KG1 (cell line): ENCODE data around the gene DUSP8.

ENCODE experiments used
- DNase-seq: peaks from one replicate; lab custom pipeline; 2025; lab: John Stamatoyannopoulos, UW

The DUSP8 gene

DNA sequence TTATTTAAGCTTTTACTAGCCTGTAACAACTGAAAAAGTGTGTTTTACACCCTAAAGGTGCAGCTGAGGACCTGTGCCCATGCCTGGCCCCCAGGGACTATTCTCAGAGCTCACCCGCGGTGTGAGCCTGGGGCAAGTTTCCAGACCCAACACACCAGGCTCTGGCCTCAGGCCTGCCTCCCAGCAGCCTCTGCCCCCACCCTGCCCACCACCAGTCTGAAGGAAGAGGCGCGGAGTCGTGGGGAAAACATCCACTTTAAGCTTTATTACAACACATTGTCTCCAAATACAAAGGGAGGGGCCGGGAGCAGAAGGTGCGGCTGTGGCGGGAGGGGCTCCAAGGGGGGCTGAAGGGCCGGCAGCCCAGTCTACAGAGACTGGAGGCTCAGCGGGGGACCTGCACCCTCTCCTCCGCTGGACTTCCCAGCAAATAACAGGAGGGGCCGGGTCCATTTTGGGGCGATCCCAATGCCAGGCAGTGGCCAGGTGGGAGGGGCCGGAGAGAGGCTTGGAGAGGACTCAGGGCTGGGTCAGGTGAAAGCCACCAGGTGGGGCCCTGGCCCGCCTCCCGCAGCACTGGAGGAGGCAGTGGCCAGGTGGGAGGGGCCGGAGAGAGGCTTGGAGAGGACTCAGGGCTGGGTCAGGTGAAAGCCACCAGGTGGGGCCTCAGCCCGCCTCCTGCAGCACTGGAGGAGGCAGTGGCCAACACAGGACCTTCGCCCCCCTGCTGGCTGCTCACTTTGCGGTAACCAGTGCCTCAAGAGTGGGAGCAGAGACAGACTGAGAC, 18.1 kb downstream of the DUSP8 start:
- no peak for DNase-seq

DNA sequence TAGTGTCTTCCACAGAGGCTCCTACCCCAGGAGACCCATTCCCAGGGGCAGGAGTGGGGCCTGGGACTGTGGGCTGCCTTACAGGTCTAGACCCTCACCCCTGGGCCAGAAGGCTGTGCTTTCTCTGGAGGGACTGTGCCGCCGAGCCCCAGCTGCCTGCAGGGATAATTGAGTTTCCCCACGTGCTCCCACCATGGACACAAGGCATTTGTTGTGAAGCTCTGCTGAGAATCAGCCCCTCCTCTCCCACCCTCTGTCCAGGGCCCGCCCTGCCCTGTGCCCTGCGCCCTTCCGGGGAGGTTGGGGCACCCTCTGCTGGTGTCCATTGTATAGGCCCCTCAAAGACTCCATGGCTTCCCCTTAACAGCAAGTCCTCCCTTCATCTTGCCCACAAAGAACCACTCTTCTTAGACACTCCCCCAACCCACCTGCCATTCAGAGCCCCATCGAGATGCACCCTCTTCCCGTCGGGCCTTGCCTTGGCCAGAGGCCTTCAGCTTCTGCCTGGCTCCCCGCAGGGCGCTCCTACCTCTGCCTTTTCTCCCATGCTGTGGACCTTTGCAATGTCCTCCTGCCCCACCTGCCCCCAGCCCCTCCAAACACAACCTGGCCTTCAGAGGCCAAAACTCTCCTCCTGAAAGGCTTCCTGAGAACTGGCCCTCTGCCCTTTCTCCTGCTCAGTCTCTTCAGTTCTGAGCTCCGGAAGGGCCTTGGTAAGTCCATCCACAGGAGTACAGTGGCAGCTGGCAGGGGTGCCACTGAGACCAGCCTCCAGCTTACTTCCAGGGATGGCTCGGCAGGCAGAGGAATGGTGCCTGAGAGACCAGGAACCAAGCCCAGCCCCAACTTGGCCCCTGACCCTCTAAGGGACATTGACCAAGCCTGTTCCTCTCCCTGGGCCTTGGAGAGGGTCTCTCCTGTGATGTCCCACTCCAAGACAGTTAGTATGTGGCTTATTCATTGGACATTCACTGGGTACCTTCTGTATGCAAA, 22.4 kb downstream of the DUSP8 start:
- DNase-seq, result no peak

DNA sequence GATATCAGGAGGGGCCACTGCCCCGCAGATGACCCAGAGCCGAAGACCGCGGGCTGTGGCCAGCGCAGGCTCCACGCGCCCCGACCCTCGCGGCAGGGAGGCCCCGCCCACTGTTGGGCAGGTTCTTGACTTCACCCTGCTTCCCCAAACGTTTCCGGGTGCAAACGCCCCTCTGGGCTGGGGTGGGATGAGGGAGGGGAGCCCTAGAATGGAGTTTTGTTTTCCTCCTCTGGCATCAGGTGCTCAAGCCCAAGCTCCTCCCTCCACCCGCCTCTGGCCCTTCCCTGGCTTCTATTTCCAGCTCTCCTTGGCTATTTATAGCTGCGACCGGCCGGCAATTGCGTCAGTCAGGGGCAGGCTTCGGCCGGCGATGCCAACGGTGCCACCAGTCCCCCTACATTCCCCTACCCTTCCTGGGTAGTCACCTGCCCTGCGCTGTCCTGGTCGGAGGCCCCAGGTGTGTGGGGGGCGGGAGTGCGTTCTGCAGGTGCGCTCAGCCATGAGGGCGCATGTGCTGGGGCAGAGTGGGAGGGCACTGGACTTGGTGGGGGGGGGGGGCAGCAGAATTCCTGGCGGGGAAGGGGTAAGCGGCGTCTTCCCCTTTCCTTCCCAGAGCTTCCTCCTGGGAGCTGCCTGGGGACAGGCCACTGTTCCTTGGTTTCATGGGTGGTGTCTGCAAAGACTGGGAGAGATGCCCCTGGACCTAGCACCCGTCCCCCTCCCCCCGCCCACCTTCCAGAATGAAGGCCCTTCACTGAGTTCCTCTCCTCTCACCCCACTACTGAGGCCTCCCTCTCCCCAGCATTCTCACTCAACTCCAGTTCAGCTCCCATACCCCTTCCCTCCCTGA, 23.6 kb downstream of the DUSP8 start:
- DNase-seq, result no peak

DNA sequence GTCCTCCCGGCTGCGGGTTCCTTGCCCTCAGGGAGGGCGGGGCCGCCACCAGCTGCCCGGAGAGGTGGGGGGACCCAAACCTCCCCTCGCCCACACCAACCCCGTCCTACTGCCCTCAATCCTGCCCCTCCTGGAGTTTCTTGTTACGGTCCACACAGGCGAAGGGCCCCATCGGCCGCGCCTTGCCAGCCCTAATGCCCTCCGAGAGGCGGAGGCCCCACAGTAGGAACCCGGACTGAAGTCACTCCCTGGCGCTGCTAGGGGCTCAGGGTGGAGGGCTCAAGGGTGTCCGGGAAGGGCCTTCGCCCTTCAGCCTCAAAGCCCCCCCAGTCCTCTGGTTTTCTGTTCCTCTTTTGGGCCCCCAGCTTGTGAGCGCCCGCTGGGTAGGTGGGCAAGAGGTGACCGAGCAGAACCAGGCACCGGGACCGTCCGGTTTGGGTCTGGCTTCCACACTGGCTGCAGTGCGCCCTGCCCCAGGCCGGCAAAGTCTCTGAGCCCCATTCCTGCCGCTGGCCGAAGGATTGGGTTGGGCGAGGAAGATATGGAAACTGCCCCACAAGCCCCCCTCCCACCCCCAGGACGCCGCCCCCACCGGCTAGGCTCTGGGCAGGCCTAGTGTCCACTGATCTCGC, 24.5 kb downstream of the DUSP8 start:
- DNase-seq, result no peak

DNA sequence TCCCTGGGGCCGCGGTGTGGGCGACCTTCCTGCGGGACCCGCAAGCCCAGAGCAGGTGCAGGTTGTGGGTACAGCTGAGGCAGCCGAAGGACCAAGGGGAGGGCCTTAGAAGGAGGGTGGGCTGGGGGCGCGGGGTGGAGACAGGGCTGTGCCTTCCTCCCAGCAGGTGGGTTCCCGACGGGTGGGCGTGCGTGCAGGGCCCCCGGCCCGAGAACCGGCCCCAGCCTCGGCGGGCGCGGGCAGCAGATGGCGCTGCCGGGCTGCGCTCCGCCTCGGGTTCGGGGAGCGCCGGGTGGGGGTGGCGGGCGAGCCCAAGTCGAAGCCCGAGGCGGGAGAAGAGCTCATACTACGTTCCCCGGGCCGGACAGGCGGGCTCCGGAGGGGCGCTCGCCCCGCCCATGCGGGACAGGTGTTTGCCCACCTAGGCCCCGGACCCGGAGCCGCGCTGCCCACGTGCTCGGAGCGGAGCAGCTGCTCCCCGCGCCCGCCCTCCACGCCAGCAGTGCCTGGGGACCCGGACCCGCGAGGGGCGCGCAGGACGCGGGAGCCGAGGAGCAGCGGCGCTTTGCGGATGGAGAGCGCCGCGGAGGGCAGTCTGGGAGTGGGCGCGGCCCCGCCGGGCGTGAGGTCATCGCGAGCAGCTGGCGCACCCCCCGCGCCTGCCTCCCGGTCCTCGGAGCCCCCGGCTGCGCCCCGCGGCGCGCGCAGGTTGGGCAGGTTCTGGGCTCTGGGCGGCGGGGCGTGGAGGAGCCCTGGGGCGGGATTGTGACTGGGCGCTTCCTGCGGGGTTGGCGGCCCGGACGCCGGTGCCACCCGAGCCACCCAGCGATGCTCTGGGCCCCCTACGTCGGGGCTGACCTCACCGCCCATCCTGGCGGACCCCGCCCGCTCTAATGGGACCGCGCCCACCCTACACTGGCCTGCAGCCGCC, 25.3 kb downstream of the DUSP8 start:
- DNase-seq, result no peak

DNA sequence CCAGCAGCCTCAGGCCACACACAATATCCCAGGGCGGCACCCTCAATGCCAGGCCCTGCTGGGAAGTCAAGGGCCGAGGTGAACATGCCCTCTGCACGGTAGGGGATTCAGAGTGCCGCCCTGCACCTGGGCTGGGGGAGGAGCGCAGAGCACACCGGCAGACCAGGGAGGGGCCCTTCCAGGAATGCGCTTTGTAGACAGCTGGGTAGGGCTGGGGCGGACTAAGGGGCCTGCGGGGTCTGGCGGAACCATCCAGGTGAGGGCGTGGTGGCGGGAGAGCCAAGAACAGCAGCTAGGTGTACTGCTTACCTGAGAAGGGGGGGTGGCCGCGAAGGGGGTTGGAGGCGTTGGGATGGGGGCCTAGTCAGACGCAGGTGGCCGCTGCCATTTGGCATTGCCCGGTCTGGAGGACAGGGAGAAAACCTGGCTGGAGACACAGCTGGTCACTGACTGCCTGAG, 26.0 kb downstream of the DUSP8 start:
- no peak for DNase-seq

DNA sequence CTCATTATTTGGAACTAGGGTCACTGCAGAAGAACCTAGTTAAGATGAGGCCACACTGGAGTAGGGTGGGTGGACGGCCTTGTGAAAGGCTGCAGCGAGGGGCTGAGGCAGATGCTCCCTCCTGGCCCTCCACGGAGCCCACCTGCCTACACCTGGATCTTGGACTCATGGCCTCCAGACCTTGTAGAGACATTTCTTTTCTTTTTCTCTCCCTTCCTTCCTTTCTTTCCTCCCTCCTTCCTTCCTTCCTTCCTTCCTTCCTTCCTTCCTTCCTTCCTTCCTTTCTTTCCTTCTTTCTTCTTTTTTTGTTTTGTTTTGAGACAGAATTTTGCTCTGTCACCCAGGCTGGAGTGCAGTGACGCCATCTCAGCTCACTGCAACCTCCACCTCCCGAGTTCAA, 26.6 kb downstream of the DUSP8 start:
- no peak for DNase-seq

DNA sequence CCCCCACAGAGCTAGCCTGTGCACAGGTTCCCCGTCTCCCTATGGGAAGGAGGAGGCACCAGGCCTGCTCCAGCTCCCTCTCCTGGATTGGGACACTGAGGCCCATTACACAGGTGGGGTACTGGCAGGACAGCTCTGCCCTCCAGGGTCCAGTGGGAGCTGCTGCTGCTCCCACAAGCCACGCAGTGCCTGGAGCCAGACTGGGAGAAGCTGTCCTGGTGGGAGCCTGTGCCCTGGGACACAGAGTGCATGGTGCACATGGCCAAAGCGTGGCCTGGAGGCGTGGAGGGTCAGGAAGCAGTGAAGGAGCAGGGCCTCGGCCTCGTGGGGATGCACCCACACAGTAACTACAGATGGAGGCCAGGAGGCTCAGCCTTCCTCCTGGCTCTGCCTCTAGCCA, 27.5 kb downstream of the DUSP8 start:
- no peak for DNase-seq

DNA sequence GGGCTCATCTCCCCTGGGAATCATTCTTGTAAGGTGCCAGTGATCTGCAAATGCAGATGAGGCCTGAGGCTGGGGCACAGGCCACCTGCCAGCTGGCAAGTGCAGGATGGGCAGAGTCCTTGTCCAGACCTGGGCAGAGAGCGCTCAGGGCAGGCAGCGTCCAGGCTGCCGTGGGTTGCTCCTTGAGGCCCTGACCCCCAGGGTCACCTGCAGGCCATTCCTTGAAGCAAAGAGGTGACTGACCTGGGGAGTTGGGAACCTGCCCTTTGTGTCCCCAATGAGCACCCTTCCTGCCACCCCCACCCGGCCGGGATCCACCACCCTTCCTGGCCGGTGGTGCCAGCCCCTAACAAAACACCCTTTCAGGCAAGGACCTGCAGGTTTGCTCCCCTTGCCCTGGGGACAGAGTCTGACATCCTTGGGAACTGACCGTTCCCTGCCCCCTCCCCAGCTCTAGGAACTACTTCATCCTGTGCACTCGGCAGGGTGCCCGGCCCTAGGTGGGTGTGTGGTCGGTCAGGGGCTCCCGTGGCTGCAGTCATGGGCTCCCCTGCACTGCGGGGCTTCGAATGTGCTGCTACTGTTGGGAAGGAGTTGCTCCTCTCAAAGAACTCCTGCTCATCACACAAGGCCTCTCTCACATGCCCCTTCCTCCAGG, 28.3 kb downstream of the DUSP8 start:
- DNase-seq, result no peak

DNA sequence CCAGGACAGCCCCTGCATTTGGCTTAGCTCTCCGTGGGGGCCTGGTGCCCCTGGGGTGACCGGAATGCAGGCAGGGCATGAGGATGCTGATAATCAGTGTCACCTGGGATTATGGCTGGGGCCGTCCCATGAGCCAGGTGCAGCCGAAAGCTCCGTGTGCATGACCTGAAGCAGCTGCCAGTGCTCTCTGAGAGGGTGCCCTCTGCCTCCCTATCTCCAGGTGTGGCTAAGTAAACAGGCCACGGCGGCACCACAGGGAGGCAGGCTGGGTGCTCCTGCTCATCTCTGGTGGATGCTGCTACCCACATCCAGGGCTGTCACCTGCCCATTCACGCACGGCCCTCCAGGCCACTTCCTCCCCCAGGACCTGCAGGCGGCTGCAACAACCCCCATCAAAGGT, 29.8 kb downstream of the DUSP8 start:
- no peak for DNase-seq

DNA sequence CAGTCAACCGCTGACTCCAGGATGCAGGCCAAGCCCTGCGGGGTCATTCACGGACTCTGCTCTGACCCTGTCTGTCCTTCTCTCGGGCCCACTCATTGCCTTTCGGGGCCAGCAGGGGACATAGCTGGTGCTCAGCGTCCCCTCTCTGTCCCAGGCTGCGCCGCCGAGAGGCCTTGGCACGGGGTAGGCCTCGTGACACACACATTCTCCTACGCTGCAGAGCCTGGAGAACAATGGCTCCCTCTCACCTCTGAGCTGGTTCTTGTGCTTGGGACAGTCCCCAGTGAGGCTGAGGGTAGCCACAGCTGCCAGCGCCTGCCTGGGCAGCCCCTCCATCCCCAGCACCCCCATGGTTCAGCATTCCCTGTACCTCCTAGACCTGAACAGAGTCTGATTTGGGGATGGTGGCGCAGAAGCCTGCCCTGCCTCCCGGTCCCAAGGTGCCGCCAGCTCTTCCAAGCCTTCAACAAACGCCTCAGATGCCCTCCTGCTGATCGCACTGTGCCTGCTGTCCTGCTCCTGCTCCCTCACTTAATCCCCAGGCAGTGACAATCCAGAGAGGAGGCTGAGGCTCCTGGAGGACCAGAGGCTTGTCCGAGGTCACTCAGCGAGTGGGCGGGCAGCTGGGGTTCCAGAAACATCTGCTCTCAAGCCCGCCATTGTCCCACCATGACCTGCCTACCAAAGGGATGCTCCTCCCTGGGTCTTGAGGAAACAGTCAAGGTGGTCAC, 30.4 kb downstream of the DUSP8 start:
- no peak for DNase-seq

DNA sequence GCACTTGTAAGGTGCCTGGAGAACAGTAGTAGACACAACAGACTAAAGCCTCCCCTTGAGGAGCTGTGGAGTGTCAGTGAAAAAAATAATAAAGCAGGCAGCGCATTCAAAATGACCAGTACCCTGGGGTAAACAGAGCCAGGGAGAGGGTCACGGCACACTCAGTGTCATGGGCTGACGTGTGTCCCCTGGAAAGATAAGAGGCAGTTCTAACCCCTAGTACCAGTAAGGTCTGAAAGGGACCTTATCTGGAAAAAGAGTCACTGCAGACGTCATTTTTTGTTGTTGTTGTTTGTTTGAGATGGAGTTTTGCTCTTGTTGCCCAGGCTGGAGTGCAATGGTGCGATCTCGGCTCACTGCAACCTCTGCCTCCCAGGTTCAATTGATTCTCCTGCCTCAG, 32.0 kb downstream of the DUSP8 start:
- DNase-seq, result no peak

DNA sequence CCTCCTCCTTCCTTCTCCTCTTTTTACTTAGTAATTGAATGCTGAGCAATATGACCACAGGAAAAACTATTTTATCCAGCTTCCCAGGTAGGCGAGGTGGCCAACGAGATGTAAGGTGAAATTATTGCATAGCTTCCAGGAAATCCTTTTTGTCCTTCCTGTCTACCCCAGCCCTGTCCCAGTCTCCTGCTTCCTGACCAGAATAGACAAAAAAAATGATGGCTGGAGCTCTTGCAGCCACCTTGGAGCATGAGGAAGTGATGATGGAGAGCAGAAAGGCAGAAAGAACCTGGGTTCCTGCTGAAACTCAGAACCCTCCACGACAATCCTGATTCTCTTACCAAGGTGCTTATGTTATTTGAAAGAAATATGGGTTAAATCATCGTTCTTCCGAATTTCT, 33.9 kb downstream of the DUSP8 start:
- no peak for DNase-seq

DNA sequence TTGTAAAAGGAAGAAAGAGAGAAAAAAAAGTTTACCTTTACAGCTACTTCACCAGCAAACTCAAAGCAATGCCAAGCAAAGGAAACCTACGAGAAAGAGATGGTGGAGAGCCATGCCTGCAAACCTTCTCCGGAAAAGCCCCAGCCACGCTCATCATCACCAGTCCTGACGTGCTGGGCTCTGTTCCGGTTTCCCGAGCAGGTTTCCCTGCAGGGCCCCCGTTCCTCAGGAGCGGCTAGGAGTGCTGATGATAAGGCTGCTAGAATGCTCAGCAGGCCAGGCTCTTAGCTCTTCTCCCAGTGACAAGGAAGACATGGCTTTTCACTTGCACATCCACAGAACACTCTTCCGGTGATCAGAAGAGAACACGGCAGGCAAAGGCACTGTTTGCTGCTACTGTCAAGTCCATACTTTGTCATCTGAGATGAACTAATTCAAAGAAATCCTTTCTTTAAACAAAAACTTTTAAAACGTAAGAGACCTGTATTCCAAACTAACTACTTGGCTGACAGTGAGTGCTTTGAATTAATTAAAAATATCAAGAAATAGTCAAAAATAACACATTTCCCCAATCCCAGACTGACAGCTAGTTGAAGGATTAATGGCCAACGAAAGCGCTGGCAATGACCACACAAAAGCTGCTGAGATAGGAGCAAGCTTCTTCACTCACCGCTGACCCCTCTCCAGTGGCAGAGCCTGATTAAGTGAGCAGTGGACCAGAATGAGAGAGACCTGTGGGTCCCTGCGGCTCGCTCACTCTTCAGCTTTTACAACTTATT, 35.8 kb downstream of the DUSP8 start:
- DNase-seq, result no peak

DNA sequence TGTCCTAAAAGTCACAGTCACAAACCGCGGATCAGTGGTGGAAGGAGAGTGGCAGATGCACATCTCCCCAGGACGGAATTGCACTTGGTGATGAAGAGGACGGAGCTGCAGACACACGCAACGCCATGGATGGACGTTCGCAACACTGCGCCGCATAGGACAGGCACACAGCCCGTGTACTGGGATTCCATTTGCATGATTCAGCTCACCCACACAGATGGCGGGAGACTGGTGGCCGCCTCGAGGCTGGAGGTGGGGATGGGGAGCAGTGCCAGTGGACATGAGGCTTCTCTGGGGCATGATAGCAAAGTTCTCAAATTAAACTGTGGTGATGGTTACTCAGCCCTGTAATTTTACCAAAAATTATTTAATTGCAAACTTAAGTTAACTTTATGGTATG, 37.4 kb downstream of the DUSP8 start:
- DNase-seq, result no peak

DNA sequence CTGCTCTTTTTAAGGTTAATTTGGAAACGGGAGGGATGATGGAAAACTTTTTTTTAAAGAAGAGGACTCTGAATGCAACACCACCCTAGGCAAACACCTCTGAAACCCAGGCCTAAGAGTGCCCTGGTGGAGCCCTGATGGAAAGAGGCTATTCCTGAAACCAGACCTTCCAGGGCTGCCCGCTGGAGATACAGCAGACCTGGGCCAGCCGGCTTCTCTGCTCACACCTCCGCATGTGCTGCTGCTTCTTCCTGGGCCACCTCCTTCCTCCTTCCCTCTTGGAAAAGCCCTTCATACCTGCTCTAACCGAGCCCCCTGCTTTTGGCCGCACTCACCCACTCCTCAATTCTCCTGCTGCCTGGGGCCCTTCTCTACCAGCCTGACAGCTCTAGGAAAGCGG, 37.9 kb downstream of the DUSP8 start:
- DNase-seq, result no peak

DNA sequence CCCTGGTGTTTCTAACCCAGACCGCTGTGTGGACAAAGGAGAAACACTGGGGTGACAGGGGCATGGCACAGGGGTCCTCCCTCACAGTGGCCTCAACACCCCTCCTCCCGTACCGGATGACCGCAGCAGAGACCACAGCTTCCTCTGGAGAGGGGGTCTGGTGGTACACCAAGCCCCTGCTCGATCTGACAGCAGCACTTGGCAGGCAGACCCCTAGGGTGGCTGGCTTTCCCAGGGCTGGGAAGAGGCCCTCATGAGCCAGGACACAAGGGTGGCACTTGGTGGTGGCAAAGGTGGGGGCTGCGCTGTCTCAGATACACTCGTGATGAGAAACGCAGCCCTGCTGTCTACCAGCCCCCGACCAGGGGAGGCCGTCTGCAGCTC, 38.7 kb downstream of the DUSP8 start:
- no peak for DNase-seq

DNA sequence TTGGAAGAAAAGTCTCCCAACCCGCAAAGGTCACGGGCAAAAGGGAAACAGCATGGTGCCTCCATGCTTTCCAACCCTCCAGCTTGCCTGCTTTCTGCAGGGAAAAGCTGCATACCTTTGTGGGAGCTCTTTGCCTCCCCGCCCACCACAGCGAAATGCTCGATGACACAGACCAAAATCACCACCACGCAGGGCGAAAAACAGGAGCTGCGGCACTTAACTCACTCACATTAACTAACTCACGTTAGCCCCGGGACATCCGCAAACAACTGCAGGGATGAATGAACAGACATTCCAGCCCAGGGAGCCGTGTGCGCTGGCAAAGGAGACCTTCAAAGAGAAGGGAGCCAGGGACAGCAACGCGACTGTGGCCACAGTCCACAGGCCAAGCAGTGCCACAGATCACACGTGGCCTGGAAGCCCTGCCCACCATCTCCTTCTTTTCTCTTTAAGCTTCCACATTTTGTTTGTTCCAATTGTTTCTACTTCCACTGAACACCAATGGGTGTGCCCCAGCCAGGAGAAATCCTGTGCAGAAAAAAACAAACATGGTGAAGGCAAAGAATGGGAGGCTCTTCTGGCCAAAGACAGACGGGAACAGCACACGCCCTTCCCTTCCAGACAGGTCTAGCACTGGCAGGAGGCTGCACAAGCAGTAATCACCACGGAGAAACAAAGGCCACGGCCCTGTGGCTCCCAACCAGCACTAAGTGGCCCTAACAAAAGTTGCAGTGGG, 39.3 kb downstream of the DUSP8 start:
- DNase-seq, result no peak
